HG03354 (cell line): ENCODE measurements around the gene DUSP15.

Experiments used
- ATAC-seq: cut with Tn5 transposase; IDR thresholded peaks from one replicate; pipeline ENCODE4 v1.9.1; 2021; ENCODE audit warnings: mild to moderate bottlenecking; ENCODE audit not compliant: unreplicated experiment, poor library complexity, severe bottlenecking

Gene DUSP15

DNA sequence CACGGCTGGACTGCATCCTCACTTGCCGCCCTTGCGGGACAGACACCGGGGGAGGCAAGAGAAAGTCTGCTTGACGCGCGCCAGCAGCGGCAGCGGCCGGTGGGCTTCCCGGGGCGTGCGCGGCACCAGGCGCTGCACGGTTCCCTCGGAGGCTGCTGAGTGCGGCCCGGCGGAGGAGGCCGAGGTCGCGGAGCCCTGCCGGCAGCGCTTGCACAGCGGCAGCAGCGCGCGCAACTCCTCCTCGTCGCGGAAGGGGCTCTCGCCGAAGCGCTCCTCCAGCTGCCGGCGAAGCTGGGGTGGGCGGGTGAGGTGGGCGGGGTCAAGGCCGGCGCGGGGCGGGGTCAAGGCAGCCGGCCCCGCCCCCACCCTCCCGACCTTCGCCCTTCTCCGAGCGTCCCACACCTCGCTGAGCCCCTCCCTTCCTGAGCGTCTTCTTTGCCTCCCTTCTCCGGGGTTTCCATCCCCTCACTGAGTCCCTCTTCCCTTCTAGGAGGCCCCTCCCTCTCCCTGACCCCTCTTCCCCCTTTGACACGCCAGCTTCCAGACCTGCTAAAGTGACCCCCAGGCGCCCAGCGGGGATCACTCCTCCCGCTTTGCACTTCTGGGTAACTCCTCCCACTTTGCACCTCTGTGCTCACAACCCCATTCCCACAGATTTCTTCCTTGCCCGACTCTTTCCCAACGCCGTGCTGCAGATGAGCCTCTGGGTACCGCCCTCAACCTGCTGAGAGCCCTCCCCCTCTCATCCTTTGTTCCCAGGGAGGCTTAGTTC lies 8.8 kb downstream of the DUSP15 start:
- ATAC-seq, result peak; percentile 67

DNA sequence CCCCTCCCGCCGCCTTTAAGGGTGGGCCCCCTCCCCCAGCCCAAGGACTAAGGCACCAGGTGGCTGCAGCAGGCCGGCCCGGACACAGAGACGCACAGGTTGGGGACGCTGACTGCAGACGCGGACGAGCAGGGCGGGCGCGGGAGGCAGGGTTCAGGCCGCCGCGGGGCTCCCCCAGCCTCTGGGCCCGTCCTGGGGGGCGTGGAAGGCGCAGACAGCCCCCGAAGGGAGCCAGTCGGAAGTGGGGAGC lies 9.3 kb downstream of the DUSP15 start:
- ATAC-seq, result peak; percentile 29

DNA sequence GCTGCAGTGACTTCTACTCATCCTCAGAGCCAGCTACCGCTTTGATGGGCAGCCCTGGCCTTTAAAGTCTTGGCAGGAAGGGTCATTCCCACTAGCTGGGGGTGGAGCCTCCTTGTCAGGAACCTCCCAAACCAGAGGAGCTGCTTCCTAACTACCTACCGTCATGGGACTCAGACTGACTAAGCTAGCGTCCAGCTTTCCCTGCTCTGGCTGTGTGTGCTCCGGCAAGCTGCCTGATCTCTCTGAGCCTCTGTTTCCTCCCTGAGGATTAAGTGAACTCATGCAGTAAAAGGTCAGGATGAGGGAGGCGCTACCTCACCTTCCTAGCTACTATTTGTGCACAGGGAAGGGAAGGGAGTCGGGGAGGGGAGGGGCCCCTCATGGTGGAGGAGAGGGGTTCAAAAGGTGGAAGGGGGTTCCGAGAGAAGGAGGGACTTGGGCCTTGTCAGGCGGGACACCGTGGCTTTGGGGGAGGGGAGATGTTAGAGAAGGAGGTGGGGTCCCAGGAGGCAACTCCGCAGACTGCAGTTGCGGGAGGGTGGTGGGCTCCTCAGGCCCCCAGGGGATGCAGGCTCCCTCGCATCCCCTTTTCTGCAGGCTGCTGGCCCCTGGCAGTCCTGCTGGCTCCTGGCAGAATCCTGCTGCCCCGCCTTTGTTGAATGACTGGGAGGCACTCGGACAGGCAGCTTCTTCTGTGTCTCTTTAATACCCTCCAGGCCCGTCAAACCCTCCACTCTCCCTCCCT lies 9.8 kb downstream of the DUSP15 start:
- ATAC-seq, result no peak

DNA sequence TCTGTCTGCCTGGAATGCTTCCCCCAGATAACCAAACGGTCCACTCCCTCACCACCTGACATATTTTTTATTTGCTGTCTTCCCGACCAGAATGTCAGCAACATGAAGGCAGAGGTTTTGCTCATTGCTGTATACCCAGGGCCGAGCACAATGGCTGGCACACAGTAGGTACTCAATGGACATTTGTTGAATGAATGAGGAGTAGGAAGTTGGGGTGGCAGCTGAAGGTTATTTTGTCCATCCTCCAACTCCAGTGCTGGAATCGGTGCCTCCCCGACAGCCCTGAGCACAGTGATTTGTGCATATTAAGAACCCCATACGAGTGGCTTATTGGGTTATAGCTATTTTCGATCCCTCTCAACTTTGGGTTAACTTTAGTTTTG lies 10.3 kb downstream of the DUSP15 start:
- ATAC-seq, result no peak

DNA sequence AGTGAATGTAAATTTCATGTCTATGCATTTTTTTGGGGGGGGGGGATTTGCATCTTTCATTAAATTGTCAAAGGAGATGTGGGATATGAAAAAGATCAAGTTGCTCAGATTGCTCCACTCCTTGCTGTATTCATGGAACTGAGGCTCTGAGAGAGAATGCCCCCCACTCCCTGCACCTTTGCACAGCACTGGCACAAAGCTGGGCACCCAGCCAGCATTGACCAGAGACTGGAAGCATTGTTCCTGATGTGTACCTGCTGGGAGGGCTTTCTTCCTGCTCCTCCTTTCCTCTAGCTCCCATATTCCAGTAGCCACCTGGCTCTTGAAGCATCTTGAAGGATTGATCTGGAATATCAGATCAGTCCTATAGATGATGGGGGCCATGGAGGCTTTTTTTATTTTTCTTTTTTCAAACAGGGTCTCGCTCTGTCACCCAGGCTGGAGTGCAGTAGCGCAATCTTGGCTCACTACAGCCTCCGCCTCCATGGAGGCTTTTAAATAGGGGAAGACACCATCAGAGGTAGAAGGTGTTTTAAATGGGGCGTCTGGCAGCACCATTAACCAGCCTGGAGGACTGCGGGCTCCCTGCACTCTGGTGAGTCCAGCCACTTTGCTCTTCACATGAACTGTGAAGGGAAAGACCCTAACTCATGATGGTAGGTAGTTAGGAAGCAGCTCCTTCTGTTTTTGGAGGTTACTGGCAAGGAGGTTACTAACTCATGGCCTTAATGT lies 10.9 kb downstream of the DUSP15 start:
- ATAC-seq, result no peak

DNA sequence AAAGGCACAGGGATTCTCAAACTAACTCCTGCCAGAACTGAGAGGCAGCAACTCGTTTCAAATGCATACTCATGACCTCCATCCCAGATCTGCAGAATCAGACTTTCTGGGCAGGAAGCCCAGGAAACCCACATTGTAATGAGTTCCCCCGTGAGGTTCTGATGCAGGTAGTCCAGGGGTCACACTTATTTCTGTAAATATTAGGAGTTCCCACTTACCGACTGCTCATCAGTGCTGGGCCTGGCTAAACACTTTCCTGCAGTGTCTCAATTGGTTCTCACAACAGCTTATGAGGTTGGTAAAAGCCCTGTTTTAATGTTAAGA lies 11.6 kb downstream of the DUSP15 start:
- no peak for ATAC-seq

DNA sequence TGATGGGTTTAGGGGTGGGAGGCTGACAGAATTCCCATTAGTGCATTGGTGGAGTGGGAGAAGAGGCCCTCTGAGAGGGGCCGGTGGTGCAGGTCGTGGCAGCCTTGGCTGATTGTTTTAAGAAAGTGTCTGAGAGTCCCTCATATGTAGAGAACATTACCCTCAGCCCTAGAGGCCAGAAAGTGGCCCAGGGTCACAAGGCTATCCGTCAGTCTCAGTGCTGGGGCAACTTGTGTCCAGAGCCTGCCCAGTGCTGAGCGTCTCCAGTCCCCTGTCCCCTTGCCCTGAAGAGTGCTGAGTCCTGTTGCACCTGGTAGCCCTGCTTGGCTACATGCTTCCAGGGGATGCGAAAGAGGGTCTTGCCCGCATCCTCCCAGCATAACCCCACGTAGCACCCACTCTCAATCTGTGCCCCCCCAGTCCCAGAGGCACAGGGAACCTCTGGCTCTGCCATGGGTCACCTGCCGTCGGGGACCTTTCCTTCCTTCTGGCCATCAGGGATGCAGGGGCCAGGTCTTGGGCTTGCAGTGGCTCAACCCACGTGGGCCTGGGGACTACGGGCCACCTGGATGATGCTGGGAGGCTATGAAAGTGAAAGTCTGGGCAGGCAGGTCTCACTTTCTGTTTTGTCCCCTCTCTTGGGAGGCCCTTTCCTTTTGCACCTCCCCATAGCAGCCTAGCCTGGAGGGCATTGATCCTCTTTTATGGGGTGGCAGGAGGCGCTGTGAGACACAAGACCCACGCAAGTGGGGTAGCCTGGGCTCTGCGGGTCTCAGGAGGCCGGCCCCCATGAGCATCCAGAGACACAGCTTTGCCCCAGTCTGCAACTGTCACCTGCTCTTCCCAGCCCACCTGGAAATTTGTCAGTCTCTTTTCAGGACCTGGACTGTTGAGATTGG lies 12.2 kb downstream of the DUSP15 start:
- peak; percentile 78 for ATAC-seq

DNA sequence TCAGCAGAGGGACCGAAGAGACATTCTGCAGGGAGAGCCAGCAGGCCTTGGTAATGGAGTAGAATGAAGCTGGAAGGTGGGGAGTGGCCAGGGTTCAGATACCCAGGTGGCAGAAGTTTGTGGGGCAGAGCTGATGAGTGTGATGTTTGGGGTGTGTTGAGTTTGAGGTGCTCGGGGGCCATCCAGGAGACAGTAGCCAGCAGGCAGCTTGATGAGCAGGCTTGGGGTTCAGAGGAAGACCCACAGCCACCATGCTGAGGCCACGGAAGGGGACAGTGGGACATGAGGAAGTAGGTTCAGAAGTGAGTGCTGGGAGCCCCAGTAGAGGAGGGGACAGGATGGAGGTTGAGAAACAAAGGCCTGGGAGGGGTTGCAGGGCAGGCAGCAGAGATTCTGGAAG lies 13.8 kb downstream of the DUSP15 start:
- ATAC-seq, result no peak

DNA sequence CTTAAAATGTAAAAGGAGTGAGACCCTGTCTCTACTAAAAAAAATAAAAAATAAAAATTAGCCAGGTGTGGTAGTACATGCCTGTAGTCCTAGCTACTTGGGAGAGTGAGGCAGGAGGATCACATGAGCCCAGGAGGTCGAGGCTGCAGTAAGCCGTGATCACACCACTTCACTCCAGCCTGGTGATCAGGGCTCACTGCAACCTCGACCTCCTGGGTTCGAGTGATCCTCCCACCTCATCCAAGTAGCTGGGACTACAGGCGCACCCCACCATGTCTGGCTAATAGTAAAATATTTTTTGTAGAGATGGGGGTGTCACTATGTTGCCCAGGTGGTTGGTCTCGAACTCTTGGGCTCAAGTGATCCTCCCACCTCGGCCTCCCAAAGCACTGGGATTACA lies 16.8 kb downstream of the DUSP15 start:
- no peak for ATAC-seq

DNA sequence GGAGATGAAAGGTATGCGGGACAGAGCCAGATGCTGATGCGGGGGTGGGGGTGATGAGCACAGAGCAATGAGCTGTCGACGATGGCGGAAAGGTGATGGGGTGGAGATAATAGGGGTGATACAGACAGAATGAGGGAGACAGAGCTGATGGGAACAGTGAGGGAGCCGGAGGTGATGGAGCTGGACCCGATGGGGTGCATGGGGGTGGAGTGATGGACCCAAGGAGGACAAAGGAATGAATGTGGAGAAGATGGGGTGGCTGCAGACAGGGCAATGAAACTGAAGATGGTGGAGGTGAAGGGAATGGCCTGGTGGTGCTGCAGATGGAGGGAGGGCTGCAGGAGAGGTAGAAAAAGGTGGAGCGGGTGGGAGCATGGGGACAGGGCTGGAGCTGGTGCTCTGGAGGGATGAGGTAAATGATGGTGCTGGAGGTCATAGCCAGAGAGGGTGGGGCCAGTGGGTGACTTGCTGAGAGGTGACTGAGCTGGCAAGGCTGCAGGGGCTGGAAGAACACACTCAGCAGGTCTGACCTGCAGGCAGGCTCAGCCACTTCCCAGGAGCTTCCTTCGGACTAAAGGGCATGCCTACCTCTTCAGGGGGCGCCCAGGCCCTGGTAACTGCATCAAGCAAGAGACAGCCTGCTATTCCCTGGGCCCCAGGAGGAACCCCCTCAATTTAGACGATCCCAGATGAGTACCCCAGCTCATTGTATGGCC lies 18.9 kb downstream of the DUSP15 start:
- ATAC-seq, result no peak

DNA sequence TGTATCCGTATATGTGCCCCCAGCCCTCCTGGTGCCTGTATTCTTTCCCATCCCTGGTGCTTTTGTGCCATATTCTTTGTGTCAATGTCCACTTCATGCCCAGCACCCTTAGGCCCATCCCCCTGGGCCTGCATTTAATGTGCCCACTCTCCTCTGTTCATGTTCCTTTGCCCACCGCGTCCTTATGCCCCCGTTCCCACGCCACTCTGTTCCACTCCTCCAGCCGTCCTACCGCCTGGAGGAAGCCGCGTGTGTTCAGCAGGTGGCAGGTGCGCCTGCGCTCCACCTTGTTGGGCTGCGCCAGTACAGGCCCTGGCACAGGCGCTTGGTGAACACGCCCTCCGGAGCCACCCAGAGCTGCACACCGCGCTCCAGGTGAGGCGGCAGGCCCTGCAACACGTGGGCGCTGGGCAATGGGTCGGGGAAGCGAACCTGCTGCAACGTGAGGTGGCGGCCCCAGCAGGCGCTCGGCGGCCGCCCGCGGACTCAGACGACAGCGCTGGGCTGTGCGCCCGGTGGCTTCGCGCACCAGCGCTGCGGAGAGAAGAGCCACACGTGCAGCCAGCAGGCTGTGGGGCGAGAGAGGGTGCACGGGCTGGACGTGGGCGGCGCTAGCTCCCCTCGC lies 20.9 kb downstream of the DUSP15 start:
- no peak for ATAC-seq

DNA sequence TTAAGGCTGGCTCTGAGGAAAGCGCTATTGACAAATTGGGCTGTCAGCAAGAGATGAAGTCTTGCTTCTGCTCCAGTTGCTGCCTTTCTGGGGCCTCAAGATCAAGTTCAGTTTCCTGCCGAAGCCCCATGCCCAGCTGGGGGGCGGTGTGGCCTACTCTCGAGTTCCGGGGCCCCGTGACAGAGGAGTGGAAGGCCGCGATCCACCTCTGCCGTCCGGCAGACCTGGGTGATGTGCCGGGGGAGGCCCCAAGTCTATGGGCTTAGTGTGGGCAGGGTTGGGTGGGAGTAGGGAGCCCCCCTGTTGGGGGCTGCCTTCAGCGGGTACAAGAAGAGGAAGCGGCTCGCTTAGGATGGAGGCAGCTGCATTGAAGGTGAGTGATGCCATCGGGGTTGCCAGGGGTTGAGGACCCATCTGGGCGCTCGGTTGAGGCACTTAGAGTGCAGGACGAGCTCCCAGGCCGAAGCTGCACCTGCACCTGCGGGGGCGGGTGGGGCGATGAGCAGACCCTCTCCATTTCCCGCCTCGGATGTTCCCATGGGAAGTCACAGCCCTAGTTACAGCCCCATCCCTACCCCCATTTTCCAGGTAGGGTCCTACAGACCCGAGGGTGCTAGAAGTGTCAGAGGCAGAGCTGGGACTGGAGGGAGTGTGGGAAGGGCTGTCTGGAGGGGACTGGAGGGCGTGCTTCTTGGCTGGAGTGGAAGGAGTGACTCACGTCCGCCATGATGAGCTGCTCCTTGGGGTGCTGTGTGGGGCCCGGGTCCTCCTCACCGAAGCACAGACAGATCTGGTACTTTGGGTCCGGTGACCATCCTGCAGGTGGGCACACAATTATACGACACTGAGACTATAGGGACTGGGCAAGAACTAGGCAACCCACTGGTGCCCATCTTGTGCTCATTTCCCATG lies 22.0 kb downstream of the DUSP15 start:
- ATAC-seq, result no peak

DNA sequence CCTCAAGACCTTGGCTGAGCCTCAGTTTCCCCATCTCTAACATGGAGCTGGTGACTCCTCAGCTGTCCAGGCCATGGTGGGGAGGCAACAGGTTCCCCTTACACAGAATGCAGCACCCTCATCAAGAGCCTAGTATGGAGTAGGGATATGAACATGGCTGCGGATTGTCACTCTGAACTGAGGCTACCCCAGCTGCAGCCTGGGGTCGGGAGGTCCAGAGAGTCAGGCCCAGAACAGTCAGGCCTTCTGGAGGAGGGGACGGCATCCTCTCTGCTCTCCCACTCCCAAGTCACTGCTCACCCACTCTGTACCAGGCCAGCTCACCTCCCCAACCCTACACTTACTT lies 23.6 kb downstream of the DUSP15 start:
- ATAC-seq, result no peak

DNA sequence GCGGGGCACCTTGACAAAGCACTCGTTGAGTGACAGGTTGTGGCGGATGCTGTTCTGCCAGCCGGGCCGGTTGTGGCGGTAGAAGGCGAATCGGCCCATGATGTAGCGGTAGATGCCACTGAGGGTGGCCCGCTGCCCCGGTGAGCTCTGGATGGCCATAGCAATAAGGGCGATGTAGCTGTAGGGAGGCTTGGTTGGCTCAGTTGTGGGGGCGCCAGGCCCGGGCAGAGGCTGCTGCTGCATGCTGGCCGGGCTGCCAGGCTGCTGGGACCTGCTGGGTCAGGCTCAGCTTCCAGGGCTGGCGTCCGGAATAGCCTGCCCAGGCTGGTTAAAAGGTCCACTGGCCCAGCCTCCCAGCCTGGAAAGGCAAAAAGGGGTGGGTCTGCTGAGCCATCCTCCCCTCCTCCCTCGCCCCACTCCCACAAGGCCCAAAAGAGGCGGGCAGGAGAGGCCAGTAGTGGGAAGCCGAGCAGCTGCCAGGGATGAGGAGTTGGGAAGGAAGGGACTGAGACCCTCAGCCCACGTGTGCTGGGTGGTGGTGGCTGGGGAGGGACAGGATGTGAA lies 24.9 kb downstream of the DUSP15 start, which contains the start of gene FOXS1:
TSS of gene FOXS1 (minus strand) at position 305 of the 564 bp plus-strand sequence. CDS start at position 243, 62 bp downstream.
- ATAC-seq, result no peak

DNA sequence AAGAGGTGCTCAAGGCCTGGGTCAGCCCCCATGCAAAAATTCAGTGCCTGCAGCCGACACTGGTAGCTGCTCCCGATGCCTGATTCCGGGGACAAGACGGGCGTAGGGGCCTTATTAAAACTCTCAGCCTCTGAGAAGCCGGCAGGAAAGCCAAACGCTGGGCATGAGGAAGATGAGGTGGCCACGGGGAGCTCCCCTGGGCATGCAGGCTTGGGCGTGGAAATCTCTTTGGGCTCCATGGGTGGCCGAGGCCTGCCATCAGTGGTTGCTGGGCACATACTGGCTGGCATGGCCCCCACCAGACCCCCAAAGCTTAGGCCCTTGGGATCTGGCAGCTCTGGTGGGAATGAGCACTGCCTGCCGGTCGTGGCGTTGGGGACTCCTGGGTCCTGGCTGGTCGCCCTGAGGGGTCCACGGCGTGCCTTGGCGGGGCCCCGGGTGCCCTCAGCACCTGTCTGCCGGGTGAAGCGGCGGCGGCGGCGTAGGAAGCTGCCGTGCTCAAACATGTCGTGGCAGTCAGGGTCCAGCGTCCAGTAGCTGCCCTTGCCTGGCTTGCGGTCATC lies 25.5 kb downstream of the DUSP15 start:
- ATAC-seq, result no peak

DNA sequence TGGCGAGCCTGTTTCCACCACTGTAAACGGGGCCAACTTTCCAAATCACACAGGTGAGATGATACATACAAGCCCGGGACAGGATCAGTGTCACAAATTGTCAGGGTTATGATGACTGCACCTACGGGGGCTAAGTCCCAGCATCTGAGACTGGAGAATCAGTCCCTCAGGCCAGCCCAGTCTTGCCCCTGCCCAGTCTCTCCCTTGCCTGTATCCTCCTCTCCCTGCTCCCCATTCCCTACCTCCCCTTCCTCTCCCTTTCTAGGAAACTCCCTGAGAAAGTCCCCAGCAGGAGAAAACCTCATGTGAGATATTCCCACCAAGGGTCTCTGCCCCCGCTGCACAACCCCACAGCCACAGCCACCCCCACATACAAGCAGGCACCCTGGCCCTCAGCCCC lies 26.4 kb downstream of the DUSP15 start:
- ATAC-seq, result no peak

DNA sequence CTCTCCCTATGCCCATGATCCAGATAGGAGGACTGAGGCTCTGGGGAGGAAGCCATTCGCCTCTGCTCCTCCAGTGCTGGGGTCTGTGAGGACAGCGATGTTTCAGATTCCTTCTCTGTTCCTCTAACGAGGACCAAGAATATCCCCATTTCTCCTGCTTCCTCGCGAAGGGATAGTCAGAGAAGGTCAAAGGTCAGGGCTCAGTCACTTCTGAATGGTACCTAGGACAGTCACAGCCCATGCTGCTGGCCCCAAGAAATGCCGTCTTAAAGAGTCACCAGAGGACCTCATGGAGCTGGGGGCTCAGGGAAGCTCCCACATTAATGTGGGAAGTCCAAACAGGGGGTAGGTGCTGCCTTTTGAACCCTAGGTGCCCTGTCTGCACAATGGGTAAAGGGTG lies 27.0 kb downstream of the DUSP15 start:
- no peak for ATAC-seq
